RPMI7951 (cell line): ENCODE data around the gene TTC39A. TPM values are rescaled to one million over a fixed set of nuclear protein-coding genes. Genes with fewer than 3 reads are reported as not detected.
"Not testable (repeated sequence)": the region's sequence is repeated elsewhere in the genome, so short reads cannot be mapped to it uniquely, and the experiment has no call there.

Experiments used
- DNase-seq: peaks from one replicate; pipeline ENCODE4 v3.0.0-alpha.2; 2012; ENCODE audit warnings: low read depth
- total RNA-seq: library from RNA; depleted of rRNA; stranded (reverse); fragments of >200 nt; shearing (Covaris generic); gene quantifications from 2 replicates; pipeline ENCODE4 v1.2.3, GENCODE V29; 2014

Gene TTC39A
- total RNA-seq, 1 experiment from 2014 or later = 0.24 TPM

- DNase-seq = no peak
Observed at GRCh38 chr1:51336711-51337110, 6.3 kb upstream of the TTC39A start.

GRCh38 chr1:51336004-51336403 is 5.6 kb upstream of the TTC39A start:
- DNase-seq = no peak

DNA sequence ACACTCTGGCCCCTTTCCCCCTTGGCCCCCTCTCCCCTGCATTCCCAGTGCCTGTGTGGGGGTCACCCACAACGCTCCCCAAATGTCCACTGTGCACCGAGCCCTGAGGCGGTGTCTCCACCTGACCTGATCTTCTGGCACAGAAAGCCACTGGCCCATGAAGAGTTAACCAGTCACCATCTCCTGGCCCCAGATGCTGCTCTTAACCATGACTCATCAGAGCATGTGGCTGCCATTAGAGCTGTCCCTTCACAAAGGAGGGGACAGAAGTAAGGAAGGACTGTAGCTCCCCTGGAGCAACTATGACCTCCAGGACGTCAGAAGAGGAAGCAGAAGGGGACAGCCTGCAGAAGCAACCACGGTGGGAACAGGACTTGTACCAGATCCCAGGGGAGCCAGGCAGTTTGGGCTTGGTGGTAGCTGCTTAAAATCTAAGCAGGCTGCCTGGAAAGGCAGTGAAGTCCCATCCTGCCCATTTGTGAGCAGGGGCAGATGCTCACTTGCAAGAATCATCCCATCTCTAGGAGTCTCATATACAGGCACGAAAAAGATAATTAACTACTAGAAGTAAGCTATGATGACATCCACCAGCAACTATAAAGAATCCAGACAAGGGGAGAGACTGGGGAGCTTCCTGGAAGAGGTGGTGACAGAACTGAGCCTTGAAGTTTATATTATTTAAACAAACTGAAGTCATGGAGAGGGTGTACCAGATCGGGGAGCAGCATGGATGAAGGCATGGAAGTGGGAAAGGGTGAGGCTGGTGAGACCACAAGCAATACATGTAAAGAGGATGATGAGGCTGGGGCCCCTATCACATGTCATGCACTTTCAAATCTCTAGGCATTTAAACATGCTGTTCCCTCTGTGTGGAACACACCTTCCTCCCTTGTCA is 1.1 kb upstream of the TTC39A start:
- peak; percentile 77 for DNase-seq

GRCh38 chr1:51329443-51330325 is 678 bp downstream of the TTC39A start:
- DNase-seq = no peak

DNA sequence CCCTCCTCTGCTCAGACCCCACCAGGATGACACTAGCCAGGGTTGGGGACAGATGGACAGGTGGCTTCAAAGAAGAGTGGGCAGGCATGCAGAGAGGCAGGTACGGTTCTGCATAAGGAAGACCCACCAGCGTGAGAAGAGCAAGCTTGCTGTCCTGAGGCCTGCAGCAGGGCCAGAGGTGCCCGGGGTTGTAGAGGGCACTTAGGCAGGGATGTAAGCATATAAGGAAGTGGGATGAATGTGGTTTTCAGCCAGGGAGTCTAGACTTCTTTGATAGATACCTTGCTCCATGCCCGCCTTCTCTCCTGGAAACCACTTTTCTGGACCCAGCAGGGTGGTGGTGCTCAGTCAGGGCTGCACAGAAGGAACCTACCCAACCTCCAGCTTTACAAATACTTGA is 1.4 kb downstream of the TTC39A start:
- no peak for DNase-seq

- no peak for DNase-seq
Observed at GRCh38 chr1:51328279-51328678, 2.1 kb downstream of the TTC39A start.

GRCh38 chr1:51327386-51327785 is 3.0 kb downstream of the TTC39A start:
- no peak for DNase-seq

DNA sequence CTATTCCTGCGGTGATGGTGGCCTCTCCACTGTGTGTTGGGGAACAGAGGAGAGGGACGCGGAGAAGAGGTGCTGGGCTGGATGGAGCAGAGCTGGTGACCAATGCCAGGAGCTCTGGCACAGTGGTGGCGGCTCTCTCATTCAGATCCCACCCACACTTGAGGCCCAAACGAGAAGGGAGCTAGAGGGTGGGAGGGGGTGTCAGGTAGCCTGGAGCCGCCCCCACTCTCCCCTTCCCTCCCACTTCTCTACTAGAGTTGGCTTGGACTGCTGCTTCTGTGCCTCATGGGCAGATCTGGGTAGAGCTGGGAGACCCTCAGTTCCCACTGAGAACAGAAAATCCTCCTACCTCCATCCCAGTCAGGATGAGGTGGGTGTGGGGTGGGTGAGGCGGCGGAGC is 3.5 kb downstream of the TTC39A start:
- DNase-seq = no peak

GRCh38 chr1:51325878-51326755 is 4.2 kb downstream of the TTC39A start:
- no peak for DNase-seq

DNA sequence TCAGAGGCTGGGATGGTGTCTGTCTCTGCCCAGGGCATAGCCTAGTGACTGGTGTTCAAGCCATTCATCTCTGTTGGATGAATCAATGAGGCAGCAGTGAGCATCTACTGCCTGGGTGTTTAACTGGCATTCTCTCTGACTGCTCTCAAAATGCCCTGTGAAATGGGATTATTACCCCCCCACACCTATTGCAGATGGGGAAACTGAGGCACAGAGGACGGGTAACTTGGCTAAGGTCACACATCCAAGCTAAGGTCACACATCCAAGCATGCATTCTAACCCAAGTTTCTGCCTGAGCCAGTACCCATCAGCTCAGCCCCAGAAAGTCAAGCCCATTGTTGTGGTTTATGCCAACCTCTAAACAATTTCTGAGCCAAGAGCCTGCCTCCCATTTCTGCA is 5.0 kb downstream of the TTC39A start:
- no peak for DNase-seq

DNA sequence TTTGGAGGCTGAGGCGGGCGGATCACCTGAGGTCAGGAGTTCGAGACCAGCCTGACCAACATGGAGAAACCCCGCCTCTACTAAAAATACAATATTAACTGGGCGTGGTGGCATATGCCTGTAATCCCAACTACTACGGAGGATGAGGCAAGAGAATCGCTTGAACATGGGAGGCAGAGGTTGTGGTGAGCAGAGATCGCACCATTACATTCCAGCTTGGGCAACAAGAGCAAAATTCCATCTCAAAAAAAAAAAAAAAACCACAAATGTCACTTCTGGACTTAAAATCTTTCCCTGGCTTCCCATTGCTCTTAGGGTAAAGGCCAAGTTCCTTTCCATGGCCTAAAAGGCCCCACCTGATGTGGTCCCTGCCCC is 5.4 kb downstream of the TTC39A start:
- not testable (repeated sequence) for DNase-seq

DNA sequence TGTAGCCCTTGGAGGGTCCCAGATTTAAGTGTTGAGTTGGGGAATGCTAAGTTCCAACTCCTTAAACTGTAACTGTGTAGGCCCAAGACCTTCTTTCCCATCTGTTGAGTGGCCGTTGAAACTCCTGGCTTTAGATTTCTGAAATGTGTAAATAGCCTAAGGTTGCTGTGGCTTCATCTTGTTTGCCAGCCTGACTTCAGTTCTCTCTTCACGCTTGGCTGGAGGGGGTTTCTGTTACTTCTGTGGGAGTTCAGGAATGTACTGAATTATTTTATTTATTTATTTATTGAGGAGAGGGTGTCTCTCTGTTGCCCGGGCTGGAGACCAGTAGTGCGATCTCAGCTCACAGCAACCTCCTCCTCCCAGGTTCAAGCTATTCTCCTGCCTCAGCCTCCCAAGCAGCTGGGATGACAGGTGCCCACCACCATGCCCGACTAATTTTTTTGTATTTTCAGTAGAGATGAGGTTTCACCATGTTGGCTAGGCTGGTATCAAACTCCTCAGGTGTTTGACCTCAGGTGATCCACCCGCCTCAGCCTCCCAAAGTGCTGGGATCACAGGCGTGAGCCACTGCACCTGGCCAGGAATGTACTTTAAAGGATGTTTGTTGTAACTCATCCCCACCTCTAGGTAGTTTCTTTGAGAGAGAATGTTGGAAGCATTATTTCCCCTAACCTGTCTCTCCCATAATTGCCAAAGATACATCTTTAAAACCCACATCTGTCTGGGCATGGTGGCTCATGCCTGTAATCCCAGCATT is 5.9 kb downstream of the TTC39A start:
- DNase-seq = no peak

- no peak for DNase-seq
Observed at GRCh38 chr1:51323778-51324177, 6.6 kb downstream of the TTC39A start.

DNA sequence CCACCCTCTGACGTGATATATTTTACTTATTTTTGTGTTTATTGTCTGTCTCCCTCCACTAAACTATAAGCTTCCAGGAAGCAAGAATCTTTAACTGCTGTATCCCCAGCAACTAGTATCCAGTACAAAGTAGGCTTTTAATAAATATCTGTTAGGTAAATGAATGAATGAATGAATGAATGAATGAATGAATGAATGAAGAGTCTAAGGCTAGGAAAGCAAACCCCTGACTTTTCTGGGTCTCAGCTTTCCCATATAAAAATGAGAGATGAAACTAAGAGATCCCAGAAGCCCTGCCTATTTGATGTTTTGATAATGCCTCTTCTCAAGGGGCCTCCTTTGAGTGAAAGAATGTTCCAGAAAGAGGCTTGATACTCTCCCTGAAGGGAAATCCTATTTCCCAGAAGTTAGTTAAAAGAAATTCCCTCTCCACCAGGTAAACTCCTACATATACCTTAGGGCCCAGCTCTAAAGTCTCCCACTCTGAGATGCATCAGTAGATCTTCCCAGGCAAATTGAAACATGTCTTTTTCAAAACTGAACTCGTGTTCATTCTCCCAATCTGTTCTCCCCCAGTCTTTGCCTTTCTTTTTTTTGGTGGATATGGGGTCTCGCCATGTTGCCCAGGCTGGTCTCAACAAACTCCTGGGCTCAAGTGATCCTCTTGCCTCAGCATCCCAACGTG is 7.8 kb downstream of the TTC39A start:
- DNase-seq = no peak

- DNase-seq = no peak
Observed at GRCh38 chr1:51321924-51322280, 8.5 kb downstream of the TTC39A start.

GRCh38 chr1:51320967-51321923 is 9.1 kb downstream of the TTC39A start:
- DNase-seq = no peak

DNA sequence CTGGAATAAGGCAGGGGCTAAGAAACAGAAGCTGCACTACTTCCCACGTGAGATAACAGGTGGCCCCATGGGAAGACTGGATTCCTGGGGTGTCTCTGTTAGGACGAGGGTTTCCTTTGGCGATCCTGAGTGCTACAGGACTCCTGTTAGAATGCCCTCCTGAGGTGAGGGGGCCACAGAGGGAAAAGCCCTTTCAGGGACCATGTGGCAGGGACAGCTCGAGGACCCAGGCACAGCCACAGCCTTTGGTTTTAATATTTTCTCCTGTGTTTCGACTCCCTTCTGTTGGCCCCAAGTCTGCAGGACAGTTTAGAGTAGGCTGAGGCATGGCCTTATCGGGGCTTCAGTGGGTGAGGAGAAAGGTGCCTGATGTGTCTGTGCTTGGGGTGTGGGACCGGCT is 12.6 kb downstream of the TTC39A start:
- no peak for DNase-seq

DNA sequence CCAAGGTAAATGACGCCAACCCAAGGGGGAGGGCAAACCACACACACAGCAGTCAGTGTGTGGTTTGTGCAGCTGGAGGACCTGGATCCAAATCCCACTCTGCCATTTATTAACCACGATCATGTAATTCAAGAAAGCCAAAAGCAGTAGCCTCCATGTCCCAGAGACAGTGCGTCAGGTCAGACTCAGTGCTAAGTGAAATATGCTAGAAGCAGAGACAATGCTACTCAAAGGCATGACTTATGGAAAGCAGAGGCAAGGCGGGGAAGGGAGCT is 13.6 kb downstream of the TTC39A start:
- no peak for DNase-seq

GRCh38 chr1:51316113-51316845 is 14.1 kb downstream of the TTC39A start:
- no peak for DNase-seq
